Activated CD4-positive, alpha-beta T cell treated with anti-CD3 and anti-CD28 coated beads, Interleukin-2, amount 10 ng/mL, durations not matched to agents 24 days and 14 days (primary cell): ENCODE results near the gene KCNJ3. TPM values are rescaled to one million over a fixed set of nuclear protein-coding genes. Genes with fewer than 3 reads are reported as not detected.

Experiments
- DNase-seq: peaks from one replicate; pipeline ENCODE4 v3.0.0; 2022
- H3K27ac Mint-ChIP-seq: one replicate; pipeline ENCODE4 v1.8.0; 2022; ENCODE audit warnings: mild to moderate bottlenecking, mixed read lengths
- H3K27me3 Mint-ChIP-seq: one replicate; pipeline ENCODE4 v1.8.0; 2022; ENCODE audit warnings: mixed read lengths
- H3K36me3 Mint-ChIP-seq: one replicate; pipeline ENCODE4 v1.8.0; 2022; ENCODE audit warnings: low read depth, mild to moderate bottlenecking, mixed read lengths
- H3K4me1 Mint-ChIP-seq: one replicate; pipeline ENCODE4 v1.8.0; 2021; ENCODE audit warnings: mixed read lengths
- H3K4me3 Mint-ChIP-seq: one replicate; pipeline ENCODE4 v1.8.0; 2022; ENCODE audit warnings: mild to moderate bottlenecking, moderate library complexity, mixed read lengths
- H3K9me3 Mint-ChIP-seq: one replicate; pipeline ENCODE4 v1.8.0; 2021; ENCODE audit warnings: mixed read lengths
- intact Hi-C: fragments of 100-400 bp; cut with micrococcal nuclease; formaldehyde crosslinking; loops from one replicate; pipeline ENCODE4 v1.15.1; 2023
- total RNA-seq: library from RNA; stranded (reverse); gene quantifications from 2 replicates; pipeline ENCODE4 v1.2.3, GENCODE V29; 2022

KCNJ3 gene, protein sequence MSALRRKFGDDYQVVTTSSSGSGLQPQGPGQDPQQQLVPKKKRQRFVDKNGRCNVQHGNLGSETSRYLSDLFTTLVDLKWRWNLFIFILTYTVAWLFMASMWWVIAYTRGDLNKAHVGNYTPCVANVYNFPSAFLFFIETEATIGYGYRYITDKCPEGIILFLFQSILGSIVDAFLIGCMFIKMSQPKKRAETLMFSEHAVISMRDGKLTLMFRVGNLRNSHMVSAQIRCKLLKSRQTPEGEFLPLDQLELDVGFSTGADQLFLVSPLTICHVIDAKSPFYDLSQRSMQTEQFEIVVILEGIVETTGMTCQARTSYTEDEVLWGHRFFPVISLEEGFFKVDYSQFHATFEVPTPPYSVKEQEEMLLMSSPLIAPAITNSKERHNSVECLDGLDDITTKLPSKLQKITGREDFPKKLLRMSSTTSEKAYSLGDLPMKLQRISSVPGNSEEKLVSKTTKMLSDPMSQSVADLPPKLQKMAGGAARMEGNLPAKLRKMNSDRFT
- total RNA-seq: not detected in 2 replicates

DNA sequence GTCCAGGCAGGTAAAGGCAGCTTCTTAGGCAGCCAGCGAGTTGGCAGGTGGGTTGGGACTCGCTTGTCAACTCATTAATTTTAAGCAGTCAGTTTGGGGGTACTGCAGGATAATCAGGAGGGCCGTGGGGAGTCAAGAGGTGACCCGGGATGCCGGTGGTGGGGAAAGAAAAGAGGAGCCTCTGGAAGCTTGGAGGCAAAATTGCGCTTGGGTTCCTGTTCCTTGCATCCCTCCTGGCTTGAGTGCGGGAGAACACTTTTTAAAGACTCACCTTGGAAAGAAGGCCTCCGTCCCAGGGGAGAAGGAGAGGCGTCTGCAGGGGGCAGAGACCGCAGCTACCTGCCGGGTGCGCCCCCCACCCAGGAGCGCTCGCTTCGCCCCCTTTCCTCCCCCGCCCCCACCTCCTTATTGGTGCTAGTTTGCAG lies at the start of gene KCNJ3:
Gene KCNJ3 (plus strand): TSS at position 400 of the 425 bp plus-strand sequence. CDS start 81 bp downstream, outside the sequence.
- Mint-ChIP-seq H3K4me1 (no peaks in the 10 kb centered on the region), H3K27ac (peak within 1 kb of the TSS; percentile 7), H3K4me3 (no peak within 1 kb of the TSS), H3K36me3 (no peaks in the 10 kb centered on the region), H3K27me3 (peaks cover 37% of the 10 kb centered on the region), H3K9me3 (no peaks in the 10 kb centered on the region)
- no peak for DNase-seq
- intact Hi-C loops: no loop called here

DNA sequence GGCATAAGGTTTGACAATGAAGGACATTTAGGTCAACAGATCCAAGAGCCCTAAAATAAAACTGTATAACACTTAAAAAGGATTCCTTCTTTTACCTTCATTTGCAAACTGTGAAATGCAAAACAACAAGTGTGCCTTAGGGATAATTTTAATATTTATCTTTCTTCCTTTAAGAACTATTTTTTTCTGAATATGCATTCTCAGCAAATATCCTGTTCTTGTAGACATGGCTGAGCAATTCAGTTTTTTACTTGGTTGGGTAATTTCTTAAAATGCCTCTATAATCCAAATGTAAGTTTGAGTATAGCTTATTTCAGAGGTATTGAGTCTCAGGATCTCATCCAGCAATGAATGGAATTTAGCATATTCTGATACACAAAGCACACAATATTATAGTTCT lies 43.0 kb upstream of the KCNJ3 start:
- Mint-ChIP-seq H3K27ac (no peak overlapping the region), H3K4me1 (no peaks in the 10 kb centered on the region), H3K36me3 (no peaks in the 10 kb centered on the region), H3K4me3 (no peak overlapping the region), H3K9me3 (no peaks in the 10 kb centered on the region), H3K27me3 (no peaks in the 10 kb centered on the region)
- intact Hi-C loops: no loop called here
- no peak for DNase-seq

DNA sequence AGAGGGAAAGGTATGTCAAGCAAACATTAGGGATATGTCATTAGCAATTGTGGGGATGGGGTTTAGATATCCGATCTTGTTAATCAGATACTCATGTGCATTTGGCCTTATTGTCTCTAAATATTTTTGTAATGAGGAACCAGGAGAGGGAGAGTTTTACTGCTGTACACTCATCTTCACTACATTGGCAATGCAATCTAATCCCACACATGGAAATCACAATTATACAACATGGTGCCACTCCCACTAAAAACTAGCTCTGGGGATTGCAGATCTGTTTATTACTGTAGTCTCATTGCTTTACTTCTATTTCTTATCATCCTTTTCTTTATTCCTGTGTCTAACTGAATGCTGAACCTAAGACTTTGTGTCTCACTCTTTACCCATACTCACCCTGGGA lies 39.6 kb upstream of the KCNJ3 start:
- Mint-ChIP-seq H3K36me3 (no peaks in the 10 kb centered on the region), H3K4me1 (no peaks in the 10 kb centered on the region)

DNA sequence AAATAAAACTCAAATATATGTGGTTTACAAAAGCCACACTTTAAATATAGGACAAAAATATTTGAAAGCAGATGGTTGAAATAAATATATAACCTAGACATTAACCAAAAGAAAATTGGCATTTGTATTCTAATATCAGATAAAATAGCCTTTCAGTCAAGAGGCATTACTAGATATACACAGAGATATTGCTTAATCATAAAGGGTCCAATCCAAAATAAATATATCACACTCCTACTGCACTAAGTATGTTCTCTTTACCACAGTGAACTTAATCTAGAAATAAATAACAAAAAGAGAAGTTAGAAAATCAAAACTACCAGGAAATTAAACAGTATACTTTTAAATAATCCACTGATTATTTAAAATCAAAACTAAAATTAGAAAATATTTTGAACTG lies 34.2 kb upstream of the KCNJ3 start:
- no peaks in the 10 kb centered on the region for H3K36me3 Mint-ChIP-seq
- no peaks in the 10 kb centered on the region for H3K27me3 Mint-ChIP-seq
- H3K4me1 Mint-ChIP-seq: no peaks in the 10 kb centered on the region
- intact Hi-C loops: no loop called here
- no peak overlapping the region for H3K27ac Mint-ChIP-seq
- no peaks in the 10 kb centered on the region for H3K9me3 Mint-ChIP-seq
- no peak overlapping the region for H3K4me3 Mint-ChIP-seq
- DNase-seq: no peak

More for the DNA sequence above, 39.6 kb upstream of the KCNJ3 start:
- no peak overlapping the region for H3K4me3 Mint-ChIP-seq
- no peak for DNase-seq
- intact Hi-C loops: no loop called here
- H3K27ac Mint-ChIP-seq: no peak overlapping the region
- H3K9me3 Mint-ChIP-seq: no peaks in the 10 kb centered on the region
- H3K27me3 Mint-ChIP-seq: no peaks in the 10 kb centered on the region

DNA sequence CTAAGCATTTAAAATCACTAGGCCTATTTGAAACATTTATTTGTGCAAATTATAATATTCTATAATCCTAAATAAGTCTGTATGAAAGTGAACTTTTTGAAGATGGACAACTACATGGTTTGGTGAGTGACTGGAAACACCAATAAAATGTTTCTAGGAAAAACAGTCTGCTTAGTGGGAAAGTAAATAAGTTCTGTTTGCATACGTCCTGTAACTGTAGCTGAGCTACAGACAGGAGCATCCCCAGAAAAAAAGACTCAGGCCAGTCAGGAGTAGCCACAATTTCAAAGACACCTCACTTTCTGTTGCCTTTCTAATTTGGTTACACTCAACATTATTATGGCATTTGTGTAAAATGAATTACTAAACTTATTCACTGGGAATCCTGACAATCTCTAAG lies 28.4 kb upstream of the KCNJ3 start:
- Mint-ChIP-seq H3K4me3 (no peak overlapping the region), H3K27me3 (no peaks in the 10 kb centered on the region), H3K27ac (no peak overlapping the region), H3K36me3 (no peaks in the 10 kb centered on the region), H3K4me1 (no peaks in the 10 kb centered on the region), H3K9me3 (no peaks in the 10 kb centered on the region)
- DNase-seq: no peak
- intact Hi-C loops: no loop called here

DNA sequence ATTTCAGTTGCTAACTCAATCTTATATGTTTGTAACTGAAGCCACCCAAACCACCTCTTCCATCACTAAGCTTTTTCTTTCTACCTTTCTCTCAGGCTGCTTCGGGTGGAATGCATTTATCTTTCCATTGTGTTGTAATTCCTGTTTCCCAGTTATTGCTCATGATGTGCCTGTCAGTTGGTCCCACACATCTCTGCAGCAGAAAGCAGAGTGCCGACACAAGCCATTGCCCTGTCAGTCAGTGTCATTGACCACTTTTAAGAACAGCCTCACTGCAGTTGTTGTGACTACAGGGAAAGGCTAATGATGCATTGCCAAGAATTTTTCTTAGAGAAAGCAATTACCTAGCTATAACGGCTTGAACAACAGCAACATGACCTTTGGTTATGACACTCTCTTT lies 24.8 kb upstream of the KCNJ3 start:
- DNase-seq: no peak
- no peak overlapping the region for H3K27ac Mint-ChIP-seq
- H3K4me1 Mint-ChIP-seq: no peaks in the 10 kb centered on the region
- H3K36me3 Mint-ChIP-seq: no peaks in the 10 kb centered on the region
- intact Hi-C loops: no loop called here
- no peaks in the 10 kb centered on the region for H3K27me3 Mint-ChIP-seq
- H3K4me3 Mint-ChIP-seq: no peak overlapping the region
- no peaks in the 10 kb centered on the region for H3K9me3 Mint-ChIP-seq

DNA sequence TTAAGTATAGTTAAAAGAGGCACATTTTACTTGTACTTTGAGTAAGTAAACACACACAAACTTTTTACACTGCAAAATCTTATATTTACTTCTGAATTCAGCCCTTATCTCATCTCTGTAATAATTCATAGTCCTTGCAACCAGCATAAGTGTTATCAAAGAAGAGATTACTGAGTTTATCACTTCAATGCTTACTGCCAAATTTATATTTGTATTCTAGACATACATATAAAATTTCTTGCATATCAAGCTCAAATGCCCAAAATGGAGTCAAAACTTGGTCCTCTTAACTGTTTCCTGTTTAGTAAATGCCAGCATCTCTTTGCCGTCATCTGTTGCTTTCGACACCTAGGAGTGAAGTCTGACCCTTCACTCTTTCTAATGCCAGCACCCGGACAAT lies 21.1 kb upstream of the KCNJ3 start:
- no peak overlapping the region for H3K4me3 Mint-ChIP-seq
- no peaks in the 10 kb centered on the region for H3K9me3 Mint-ChIP-seq
- intact Hi-C loops: no loop called here
- no peak overlapping the region for H3K27ac Mint-ChIP-seq
- H3K36me3 Mint-ChIP-seq: no peaks in the 10 kb centered on the region
- H3K4me1 Mint-ChIP-seq: no peaks in the 10 kb centered on the region
- H3K27me3 Mint-ChIP-seq: no peaks in the 10 kb centered on the region
- DNase-seq: no peak

DNA sequence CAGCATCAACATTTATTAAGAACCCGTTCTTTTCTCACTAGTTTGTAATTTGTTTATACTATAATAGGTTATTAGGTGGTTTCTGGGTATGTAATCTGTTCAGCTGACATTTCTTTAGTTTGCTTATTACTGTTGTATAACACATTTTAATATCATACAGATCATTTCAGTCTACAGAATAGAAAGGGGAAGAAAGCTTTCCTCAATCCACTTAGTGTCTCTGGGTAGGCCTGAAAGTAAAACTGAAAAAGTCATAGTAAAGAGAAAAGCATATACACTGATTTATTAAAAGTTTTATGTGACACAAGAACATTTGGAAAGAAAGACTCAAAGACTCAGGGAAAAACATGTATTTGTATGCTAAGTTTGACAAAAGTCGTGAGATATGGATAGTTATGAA lies 16.8 kb upstream of the KCNJ3 start:
- Mint-ChIP-seq H3K36me3 (no peaks in the 10 kb centered on the region), H3K27ac (no peak overlapping the region), H3K4me3 (no peak overlapping the region), H3K4me1 (no peaks in the 10 kb centered on the region), H3K9me3 (no peaks in the 10 kb centered on the region), H3K27me3 (no peaks in the 10 kb centered on the region)
- intact Hi-C loops: no loop called here
- DNase-seq: no peak

DNA sequence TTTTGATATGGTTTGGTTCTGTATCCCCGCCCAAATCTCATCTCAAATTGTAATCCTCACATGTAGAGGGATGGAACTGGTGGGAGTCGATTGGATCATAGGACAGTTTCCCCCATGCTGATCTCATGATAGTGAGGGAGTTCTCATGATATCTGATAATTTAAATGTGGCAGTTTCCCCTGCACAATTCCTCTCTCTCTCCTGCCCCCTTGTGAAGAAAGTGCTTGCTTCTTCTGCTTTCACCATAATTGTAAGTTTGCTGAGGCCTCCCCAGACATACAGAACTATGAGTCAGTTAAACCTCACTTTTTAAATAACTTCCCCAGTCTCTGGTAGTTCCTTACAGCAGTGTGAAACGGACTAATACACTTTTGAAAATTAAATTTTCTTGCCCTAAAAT lies 12.3 kb upstream of the KCNJ3 start:
- DNase-seq: no peak
- Mint-ChIP-seq H3K36me3 (no peaks in the 10 kb centered on the region), H3K4me1 (no peaks in the 10 kb centered on the region), H3K9me3 (no peaks in the 10 kb centered on the region), H3K4me3 (no peak overlapping the region), H3K27ac (no peak overlapping the region), H3K27me3 (no peaks in the 10 kb centered on the region)
- intact Hi-C loops: no loop called here

DNA sequence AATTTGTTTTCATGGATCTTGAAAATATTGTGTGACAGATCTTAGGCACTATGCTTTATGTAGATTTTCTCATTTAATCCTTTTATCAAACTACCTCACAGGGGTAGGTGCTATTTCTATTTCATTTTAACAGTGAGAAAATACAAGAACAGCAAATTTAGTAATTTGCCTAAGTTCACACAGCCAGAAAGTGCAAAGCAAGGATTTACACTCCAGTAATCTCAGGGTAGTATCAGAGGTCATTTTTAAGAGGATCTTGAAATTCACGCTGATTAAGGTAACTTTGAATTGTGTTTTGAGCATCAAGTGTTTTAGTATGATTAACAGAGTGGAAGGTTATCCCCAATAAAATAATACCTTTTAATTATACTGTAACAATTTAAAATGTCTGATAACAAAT lies 10.1 kb upstream of the KCNJ3 start:
- no peak for DNase-seq
- Mint-ChIP-seq H3K36me3 (no peaks in the 10 kb centered on the region), H3K4me1 (no peaks in the 10 kb centered on the region), H3K9me3 (no peaks in the 10 kb centered on the region), H3K4me3 (no peak overlapping the region), H3K27ac (no peak overlapping the region), H3K27me3 (no peaks in the 10 kb centered on the region)
- intact Hi-C loops: no loop called here

DNA sequence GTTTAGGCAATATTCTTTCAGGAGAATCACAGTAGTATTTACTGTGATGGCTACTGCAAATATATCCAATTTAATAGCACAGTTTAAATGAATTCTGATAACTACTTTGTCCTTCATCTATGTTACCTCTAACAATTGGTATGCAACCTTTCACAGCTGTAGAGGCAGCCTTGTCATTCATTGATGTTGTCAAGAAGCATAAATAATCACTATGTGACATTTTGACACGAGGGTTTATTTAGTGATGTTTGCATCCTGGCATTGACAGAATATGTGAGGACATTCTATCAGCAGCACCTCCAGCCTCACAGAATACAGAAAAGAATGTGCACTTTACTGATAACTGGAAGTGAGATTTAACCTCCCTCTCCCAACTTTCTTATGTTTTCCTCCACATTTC lies 9.3 kb upstream of the KCNJ3 start:
- H3K4me1 Mint-ChIP-seq: no peaks in the 10 kb centered on the region
- H3K9me3 Mint-ChIP-seq: no peaks in the 10 kb centered on the region
- intact Hi-C loops: no loop called here
- no peak overlapping the region for H3K4me3 Mint-ChIP-seq
- H3K36me3 Mint-ChIP-seq: no peaks in the 10 kb centered on the region
- no peak overlapping the region for H3K27ac Mint-ChIP-seq
- no peaks in the 10 kb centered on the region for H3K27me3 Mint-ChIP-seq
- DNase-seq: no peak

DNA sequence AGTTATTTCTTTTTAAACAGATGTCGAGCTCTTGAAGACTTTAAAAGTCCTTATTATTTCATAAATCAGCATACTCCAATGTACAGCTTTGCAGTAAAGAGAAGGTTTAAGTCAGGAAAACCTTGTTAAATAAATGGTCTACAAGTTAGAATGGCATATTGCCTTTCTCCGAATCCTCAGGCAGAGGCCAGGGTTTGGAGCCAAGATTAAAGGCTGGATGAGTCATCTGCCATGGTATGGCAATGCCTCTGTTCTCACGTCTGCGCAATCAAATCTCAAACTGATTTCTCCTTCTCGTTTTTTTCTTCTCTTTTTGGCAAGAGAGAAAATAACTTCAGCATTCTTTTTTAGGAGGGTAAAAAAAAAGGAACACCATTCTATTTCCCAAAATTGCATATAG lies 5.6 kb upstream of the KCNJ3 start:
- intact Hi-C loops: no loop called here
- DNase-seq: no peak

DNA sequence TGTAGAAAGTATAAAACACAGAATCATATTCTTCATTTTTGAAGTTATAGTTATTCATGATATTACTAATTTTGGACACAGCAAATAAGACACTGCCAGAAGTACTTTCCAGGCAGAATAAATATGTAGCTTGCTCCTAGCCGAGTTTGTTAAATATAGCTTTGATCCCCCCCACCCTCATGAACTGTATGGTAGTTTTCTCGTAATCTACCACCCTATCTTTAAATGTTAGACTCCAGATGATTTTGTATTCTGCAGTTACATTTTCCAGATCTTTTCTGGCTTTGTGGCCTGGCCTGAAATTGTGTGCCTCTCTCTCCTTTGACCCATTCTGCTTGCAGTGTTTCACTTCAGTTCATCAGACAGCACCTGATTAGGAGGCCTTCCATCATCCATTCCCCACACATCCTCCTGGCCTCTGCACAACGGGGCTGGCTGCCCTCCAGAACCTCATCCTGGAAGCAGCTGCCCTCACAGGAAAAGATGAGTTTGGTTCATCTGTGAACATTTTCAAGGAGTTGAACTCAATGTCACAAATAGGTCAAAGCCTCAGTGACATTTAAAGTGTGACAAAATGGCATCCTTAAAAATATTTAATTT lies 4.7 kb upstream of the KCNJ3 start:
- DNase-seq: no peak
- Mint-ChIP-seq H3K9me3 (no peaks in the 10 kb centered on the region), H3K36me3 (no peaks in the 10 kb centered on the region), H3K4me1 (no peaks in the 10 kb centered on the region), H3K27me3 (peaks cover 24% of the 10 kb centered on the region), H3K27ac (no peak overlapping the region), H3K4me3 (no peak overlapping the region)
- intact Hi-C loops: no loop called here

More for the DNA sequence above, 5.6 kb upstream of the KCNJ3 start:
- no peak overlapping the region for H3K27ac Mint-ChIP-seq
- H3K4me3 Mint-ChIP-seq: no peak overlapping the region
- H3K27me3 Mint-ChIP-seq: peaks cover 19% of the 10 kb centered on the region
- H3K36me3 Mint-ChIP-seq: no peaks in the 10 kb centered on the region
- H3K9me3 Mint-ChIP-seq: no peaks in the 10 kb centered on the region
- H3K4me1 Mint-ChIP-seq: no peaks in the 10 kb centered on the region

DNA sequence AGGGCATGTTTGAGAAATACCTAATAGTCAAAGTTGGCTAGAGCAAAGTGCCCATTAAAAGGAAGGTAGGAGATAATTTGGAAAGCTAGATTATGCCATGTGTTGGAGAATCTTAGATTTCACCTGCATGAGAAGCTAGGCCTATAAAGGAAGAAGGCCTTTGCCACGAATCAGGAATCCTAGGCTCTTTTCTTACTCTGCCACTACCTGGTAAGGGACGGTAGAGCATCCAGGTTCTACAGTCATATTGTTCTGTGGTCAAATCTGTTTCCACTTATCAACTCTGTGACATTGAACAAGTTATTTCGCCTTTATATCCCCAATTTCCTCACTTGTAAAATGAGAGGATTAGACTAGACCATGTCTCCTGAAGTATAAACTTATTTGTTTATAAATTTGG lies 3.6 kb upstream of the KCNJ3 start:
- no peaks in the 10 kb centered on the region for H3K4me1 Mint-ChIP-seq
- intact Hi-C loops: no loop called here
- no peak overlapping the region for H3K27ac Mint-ChIP-seq
- H3K9me3 Mint-ChIP-seq: no peaks in the 10 kb centered on the region
- H3K4me3 Mint-ChIP-seq: no peak overlapping the region
- H3K36me3 Mint-ChIP-seq: no peaks in the 10 kb centered on the region
- no peak for DNase-seq
- H3K27me3 Mint-ChIP-seq: peaks cover 34% of the 10 kb centered on the region
